ENCODE measurements around the gene MYO3B.

DNA sequence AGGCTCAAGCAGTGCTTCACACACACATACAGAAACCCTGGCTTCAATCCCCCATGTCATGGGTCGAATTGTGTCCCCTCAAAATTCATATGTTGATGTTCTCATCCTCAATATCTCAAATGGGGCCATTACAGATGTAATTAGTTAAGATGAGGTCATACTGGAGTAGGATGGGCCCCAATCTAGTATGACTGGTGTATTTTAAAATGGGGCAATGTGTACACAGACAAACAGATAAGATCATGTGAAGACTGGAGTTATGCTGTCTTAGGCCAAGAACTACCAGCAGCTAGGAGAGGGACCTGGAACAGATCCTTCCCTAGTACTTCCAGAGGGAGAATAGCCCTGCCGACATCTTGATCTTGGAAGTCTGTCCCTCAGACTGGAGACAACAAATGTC lies 167.7 kb downstream of the MYO3B start:
- TF ChIP-seq CTCF (IDR thresholded peaks at IDR 0.05): no peak
- TF ChIP-seq POLR2A (IDR thresholded peaks at IDR 0.05): no peak
